PC-3 (cell line): Measurements from ENCODE around the gene NPFF.

Source experiments
- CTCF ChIP-seq: fragments of 300-600 bp; sonication (generic); conservative IDR thresholded peaks from 2 replicates; pipeline ENCODE4 v1.5.1; 2017; ENCODE audit warnings: antibody characterized with exemption, low read depth, mild to moderate bottlenecking, low read length
- EZH2 ChIP-seq: fragments of 300-600 bp; sonication (generic); IDR thresholded peaks from one replicate; pipeline ENCODE4 v1.6.1; 2017; ENCODE audit warnings: antibody characterized with exemption, mild to moderate bottlenecking, low read length; ENCODE audit not compliant: unreplicated experiment

GRCh38 chr12:53550595-53550994, 43.3 kb upstream of the NPFF start:
- no peak for TF ChIP-seq CTCF
- no peak for TF ChIP-seq EZH2
